ENCODE data around the gene OTULINL. TPM values are rescaled to one million over a fixed set of nuclear protein-coding genes. Genes with fewer than 3 reads are reported as not detected.

OTULINL gene
- total RNA-seq, 4 donors from 2014 or later, result 3.8 to 12.3 (median 4.6) TPM

DNA sequence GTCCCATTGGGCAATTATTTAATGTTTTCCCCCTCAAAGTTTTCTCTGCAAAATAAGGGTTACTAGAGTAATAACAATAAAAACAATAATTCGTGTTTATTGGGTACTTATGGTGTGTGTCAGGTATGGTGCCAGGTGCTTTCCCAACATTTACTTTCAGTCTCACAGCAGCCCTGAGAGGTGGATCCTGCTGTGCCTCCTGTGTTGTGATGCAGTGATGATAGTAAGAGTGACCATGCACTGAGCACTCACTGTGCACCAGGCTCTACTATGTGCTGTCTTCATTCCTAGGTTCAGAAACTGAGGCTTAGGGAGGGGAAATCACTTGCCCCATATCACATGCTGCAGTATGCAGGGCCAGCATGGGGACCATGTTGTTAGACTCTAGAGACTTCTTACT, 15.5 kb downstream of the OTULINL start:
- 90 to 93% methylated on average over 1 of the region's 1 CpG for WGBS, 2 donors
- Histone ChIP-seq H3K27ac (no peak overlapping the region), H3K4me1 (peaks cover 0 to 6% (median 0%) of the 10 kb centered on the region in 4 donors), H3K36me3 (no peaks in the 10 kb centered on the region), H3K9me3 (no peaks in the 10 kb centered on the region), H3K4me3 (no peak overlapping the region), H3K27me3 (no peaks in the 10 kb centered on the region)
- no peak for DNase-seq (ENCODE audit: low spot score in 2 of 2)
- TF ChIP-seq POLR2A (IDR thresholded peaks at IDR 0.05) (no peak), EP300 (IDR thresholded peaks at IDR 0.05) (no peak)
- TF ChIP-seq, protein P1, sequence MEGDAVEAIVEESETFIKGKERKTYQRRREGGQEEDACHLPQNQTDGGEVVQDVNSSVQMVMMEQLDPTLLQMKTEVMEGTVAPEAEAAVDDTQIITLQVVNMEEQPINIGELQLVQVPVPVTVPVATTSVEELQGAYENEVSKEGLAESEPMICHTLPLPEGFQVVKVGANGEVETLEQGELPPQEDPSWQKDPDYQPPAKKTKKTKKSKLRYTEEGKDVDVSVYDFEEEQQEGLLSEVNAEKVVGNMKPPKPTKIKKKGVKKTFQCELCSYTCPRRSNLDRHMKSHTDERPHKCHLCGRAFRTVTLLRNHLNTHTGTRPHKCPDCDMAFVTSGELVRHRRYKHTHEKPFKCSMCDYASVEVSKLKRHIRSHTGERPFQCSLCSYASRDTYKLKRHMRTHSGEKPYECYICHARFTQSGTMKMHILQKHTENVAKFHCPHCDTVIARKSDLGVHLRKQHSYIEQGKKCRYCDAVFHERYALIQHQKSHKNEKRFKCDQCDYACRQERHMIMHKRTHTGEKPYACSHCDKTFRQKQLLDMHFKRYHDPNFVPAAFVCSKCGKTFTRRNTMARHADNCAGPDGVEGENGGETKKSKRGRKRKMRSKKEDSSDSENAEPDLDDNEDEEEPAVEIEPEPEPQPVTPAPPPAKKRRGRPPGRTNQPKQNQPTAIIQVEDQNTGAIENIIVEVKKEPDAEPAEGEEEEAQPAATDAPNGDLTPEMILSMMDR (IDR thresholded peaks at IDR 0.05), result no peak

DNA sequence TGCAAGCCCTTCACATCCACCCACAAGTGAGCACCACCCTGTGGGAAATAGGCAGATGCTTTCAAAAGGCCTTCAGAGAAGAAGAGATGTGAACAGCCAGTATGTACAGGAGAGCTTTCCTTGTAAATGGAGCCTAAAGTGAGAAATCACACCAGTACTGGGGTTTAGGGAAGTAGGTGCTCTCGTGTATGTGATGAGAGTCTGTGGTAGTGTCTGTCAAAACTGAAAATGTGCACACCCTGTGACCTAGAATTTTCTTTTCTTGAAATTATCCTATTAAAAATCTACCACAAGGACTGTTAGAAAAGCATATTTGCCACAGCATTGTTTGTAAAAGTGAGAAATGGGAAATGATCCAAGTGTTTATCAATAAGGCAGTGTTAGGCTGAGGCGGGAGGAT, 16.6 kb downstream of the OTULINL start:
- Histone ChIP-seq H3K36me3 (peaks cover 0 to 3% (median 0%) of the 10 kb centered on the region in 3 donors), H3K9me3 (no peaks in the 10 kb centered on the region), H3K4me3 (no peak overlapping the region), H3K4me1 (peaks cover 0 to 6% (median 0%) of the 10 kb centered on the region in 4 donors), H3K27ac (no peak overlapping the region), H3K27me3 (no peaks in the 10 kb centered on the region)
- 50 to 51% methylated on average over 2 of the region's 2 CpGs for WGBS, 2 donors
- no peak for TF ChIP-seq EP300 (IDR thresholded peaks at IDR 0.05)
- TF ChIP-seq POLR2A (IDR thresholded peaks at IDR 0.05), result no peak
- TF ChIP-seq, protein P1 (IDR thresholded peaks at IDR 0.05), result no peak
- no peak for DNase-seq (ENCODE audit: low spot score in 2 of 2)

DNA sequence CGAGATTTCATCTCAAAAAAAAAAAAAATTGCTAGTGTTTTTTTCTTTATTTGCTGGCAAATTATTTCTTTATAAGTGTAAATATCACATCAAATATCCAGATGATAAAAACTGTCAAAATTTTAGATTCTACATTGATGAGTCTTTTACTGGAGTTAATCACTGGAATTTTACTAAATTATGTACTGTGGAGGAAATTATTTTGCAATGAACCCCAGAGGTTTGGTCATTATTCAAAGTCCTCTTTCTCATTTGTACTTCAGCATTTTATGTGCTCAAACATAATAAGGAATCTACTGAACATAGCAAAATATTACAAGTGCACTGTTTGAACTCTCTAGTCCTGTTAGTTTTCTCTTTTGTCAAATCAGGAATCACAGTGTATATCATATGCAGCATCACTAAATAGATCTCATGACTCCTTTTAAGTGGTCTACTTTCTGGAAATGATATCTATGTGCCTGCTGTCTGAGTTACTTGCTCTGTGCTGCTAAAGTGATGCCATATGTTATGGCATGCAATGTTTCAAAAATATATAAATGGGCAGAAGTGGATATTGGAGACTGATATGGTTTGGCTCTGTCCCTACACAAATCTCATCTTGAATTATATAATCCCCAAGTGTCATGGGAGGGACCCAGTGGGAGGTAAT, 18.0 kb downstream of the OTULINL start:
- TF ChIP-seq POLR2A (IDR thresholded peaks at IDR 0.05), result no peak
- TF ChIP-seq, protein P1 (IDR thresholded peaks at IDR 0.05), result no peak
- TF ChIP-seq EP300 (IDR thresholded peaks at IDR 0.05), result no peak
- H3K27ac ChIP-seq, result no peak overlapping the region
- WGBS, 2 donors, result 77 to 83% methylated on average over 1 of the region's 1 CpG
- H3K4me3 ChIP-seq, result no peak overlapping the region
- no peak for DNase-seq (ENCODE audit: low spot score in 2 of 2)
- no peaks in the 10 kb centered on the region for H3K9me3 ChIP-seq
- H3K36me3 ChIP-seq, result peaks cover 0 to 3% (median 0%) of the 10 kb centered on the region in 3 donors
- no peaks in the 10 kb centered on the region for H3K27me3 ChIP-seq
- peaks cover 0 to 3% (median 0%) of the 10 kb centered on the region in 4 donors for H3K4me1 ChIP-seq

DNA sequence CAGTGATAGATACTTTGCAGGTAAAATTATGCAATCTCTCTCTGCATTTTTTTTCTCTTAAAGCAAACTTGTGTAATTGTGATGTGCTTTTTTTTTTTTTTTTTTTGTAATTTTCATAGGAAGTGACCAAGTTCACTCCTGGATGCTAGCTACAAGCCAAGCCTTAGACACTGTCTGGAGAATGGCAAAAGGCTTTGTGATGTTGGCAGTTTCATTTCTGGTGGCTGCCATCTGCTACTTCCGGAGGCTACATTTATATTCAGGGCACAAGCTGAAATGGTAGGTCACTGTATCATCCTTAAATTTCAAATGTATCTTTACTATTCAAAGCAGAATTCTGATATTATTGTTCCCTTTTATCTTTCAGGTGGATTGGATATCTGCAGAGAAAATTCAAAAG, 19.3 kb downstream of the OTULINL start:
- Histone ChIP-seq H3K4me3 (no peak overlapping the region), H3K9me3 (no peaks in the 10 kb centered on the region), H3K36me3 (peaks cover 0 to 4% (median 3%) of the 10 kb centered on the region in 3 donors), H3K4me1 (peaks cover 0 to 2% (median 0%) of the 10 kb centered on the region in 4 donors), H3K27ac (no peak overlapping the region), H3K27me3 (no peaks in the 10 kb centered on the region)
- TF ChIP-seq POLR2A (IDR thresholded peaks at IDR 0.05), result no peak
- TF ChIP-seq, protein P1 (IDR thresholded peaks at IDR 0.05), result no peak
- TF ChIP-seq EP300 (IDR thresholded peaks at IDR 0.05), result no peak
- 81 to 86% methylated on average over 1 of the region's 1 CpG for WGBS, 2 donors
- DNase-seq (ENCODE audit: low spot score in 2 of 2), result no peak

DNA sequence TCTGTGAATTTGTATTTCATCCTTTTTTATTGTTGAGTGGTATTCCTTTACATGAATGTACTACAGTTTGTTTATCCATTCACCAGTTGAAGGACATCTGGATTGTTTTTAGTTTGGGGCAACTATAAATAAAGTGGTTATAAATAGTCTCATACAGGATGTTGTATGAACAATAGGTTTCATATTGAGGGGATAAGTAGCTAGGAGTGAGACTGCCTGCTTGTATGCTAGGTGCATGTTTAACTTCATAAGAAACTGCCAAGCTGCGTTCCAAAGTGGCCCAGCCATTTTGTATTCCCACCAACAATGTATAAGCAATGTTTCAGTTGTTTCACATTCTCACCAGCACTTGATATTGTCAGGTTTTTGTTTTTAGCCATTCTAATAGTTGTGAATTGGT, 21.5 kb downstream of the OTULINL start:
- H3K27ac ChIP-seq, result no peak overlapping the region
- no peaks in the 10 kb centered on the region for H3K9me3 ChIP-seq
- no peaks in the 10 kb centered on the region for H3K4me1 ChIP-seq
- no peak overlapping the region for H3K4me3 ChIP-seq
- TF ChIP-seq, protein P1 (IDR thresholded peaks at IDR 0.05), result no peak
- no peak for TF ChIP-seq EP300 (IDR thresholded peaks at IDR 0.05)
- peaks cover 0 to 4% (median 3%) of the 10 kb centered on the region in 3 donors for H3K36me3 ChIP-seq
- no peak for DNase-seq (ENCODE audit: low spot score in 2 of 2)
- no peaks in the 10 kb centered on the region for H3K27me3 ChIP-seq
- WGBS, 2 donors, result 88 to 93% methylated on average over 1 of the region's 1 CpG
